GM12878 (cell line): ENCODE results near the gene AKAP13. TPM values are rescaled to one million over a fixed set of nuclear protein-coding genes. Genes with fewer than 3 reads are reported as not detected.

ENCODE experiments used
- BCL11A ChIP-seq: IDR thresholded peaks from 2 replicates; pipeline ENCODE4 v1.6.1; 2011; ENCODE audit warnings: low read depth, low read length
- HCFC1 ChIP-seq: fragments of 150-350 bp; IDR thresholded peaks from 2 replicates; pipeline ENCODE4 v1.6.1; 2014; ENCODE audit warnings: low read length
- HDGF ChIP-seq: fragments of 450-650 bp; IDR thresholded peaks from 2 replicates; pipeline ENCODE4 v1.6.1; 2016; ENCODE audit warnings: antibody characterized with exemption
- IRF4 ChIP-seq: IDR thresholded peaks from 2 replicates; pipeline ENCODE4 v1.6.1; 2011; ENCODE audit warnings: low read depth, low read length
- MTA3 ChIP-seq: IDR thresholded peaks from 2 replicates; pipeline ENCODE4 v1.6.1; 2012; ENCODE audit warnings: low read length, inconsistent platforms, borderline replicate concordance
- NFXL1 ChIP-seq: fragments of 450-650 bp; IDR thresholded peaks from 2 replicates; pipeline ENCODE4 v1.6.1; 2017; ENCODE audit warnings: antibody characterized with exemption, mild to moderate bottlenecking, borderline replicate concordance
- POU2F2 ChIP-seq: IDR thresholded peaks from 3 replicates; pipeline ENCODE4 v1.6.1; 2011; ENCODE audit warnings: low read depth, mild to moderate bottlenecking, low read length, borderline replicate concordance
- SMAD5 ChIP-seq: IDR thresholded peaks from 2 replicates; pipeline ENCODE4 v1.6.1; 2016; ENCODE audit warnings: antibody characterized with exemption, low read depth
- ZBED1 ChIP-seq: IDR thresholded peaks from 2 replicates; pipeline ENCODE4 v1.6.1; 2016; ENCODE audit warnings: borderline replicate concordance
- ZNF207 ChIP-seq: fragments of 450-650 bp; IDR thresholded peaks from 2 replicates; pipeline ENCODE4 v1.6.1; 2014; ENCODE audit warnings: antibody characterized with exemption, mild to moderate bottlenecking, borderline replicate concordance
- polyA plus RNA-seq, 11 experiments: library from polyadenylated mRNA; depleted of rRNA in 4 of 11; unstranded in 6 of 11; stranded (reverse) in 5 of 11; fragments of >200 nt; fragmentation: Nextera tagmentation in 4 of 11; fragmentation: Illumina TruSeq in 1 of 11; extraction: Ambion mirVana in 4 of 11; extraction: Trizol in 1 of 11; gene quantifications; 1 replicate in 1 of 11; 2 replicates in 10 of 11; pipeline versions ENCODE4 v1.2.1 to v1.2.3, GENCODE V29; 2011 to 2016; ENCODE audit warnings: inconsistent platforms in 2 of 11, missing spikeins in 2 of 11, low read depth in 1 of 11
- total RNA-seq, 4 experiments: library from RNA; depleted of rRNA in 3 of 4; stranded (reverse); fragments of >200 nt in 3 of 4; fragmentation: Illumina TruSeq in 1 of 4; extraction: Trizol in 1 of 4; gene quantifications; 2 replicates each; pipeline versions ENCODE4 v1.2.1 to v1.2.3, GENCODE V29; 2013 to 2021
- TF ChIP-seq, protein P1 (sequence below): fragments of 450-650 bp; IDR thresholded peaks from 2 replicates; pipeline ENCODE4 v1.6.1; 2017; ENCODE audit warnings: mild to moderate bottlenecking, low read depth, inconsistent platforms; ENCODE audit not compliant: poor library complexity, severe bottlenecking
- TF ChIP-seq, protein P2 (sequence below): fragments of 450-650 bp; IDR thresholded peaks from 2 replicates; pipeline ENCODE4 v1.6.1; 2017; ENCODE audit warnings: low read depth, mild to moderate bottlenecking, moderate library complexity
- TF ChIP-seq, protein P3 (sequence below): fragments of 450-650 bp; formaldehyde crosslinking; IDR thresholded peaks from 2 replicates; pipeline ENCODE4 v1.4.0; 2022; ENCODE audit warnings: mild to moderate bottlenecking, moderate library complexity
- TF ChIP-seq, protein P4 (sequence below): fragments of 450-650 bp; IDR thresholded peaks from 2 replicates; pipeline ENCODE4 v1.6.1; 2018; ENCODE audit warnings: mild to moderate bottlenecking, low read depth, moderate library complexity; ENCODE audit not compliant: partially characterized antibody
- TF ChIP-seq, protein P5 (sequence below): fragments of 450-650 bp; IDR thresholded peaks from 2 replicates; pipeline ENCODE4 v1.6.1; 2016; ENCODE audit warnings: mild to moderate bottlenecking, moderate library complexity, borderline replicate concordance

AKAP13 gene
- total and polyA plus RNA-seq, 10 of the 15 experiments (the other 5 are each of a cell fraction or from before 2014, with no cell fraction given), result 14.4 to 74.9 (median 55.1) TPM

DNA sequence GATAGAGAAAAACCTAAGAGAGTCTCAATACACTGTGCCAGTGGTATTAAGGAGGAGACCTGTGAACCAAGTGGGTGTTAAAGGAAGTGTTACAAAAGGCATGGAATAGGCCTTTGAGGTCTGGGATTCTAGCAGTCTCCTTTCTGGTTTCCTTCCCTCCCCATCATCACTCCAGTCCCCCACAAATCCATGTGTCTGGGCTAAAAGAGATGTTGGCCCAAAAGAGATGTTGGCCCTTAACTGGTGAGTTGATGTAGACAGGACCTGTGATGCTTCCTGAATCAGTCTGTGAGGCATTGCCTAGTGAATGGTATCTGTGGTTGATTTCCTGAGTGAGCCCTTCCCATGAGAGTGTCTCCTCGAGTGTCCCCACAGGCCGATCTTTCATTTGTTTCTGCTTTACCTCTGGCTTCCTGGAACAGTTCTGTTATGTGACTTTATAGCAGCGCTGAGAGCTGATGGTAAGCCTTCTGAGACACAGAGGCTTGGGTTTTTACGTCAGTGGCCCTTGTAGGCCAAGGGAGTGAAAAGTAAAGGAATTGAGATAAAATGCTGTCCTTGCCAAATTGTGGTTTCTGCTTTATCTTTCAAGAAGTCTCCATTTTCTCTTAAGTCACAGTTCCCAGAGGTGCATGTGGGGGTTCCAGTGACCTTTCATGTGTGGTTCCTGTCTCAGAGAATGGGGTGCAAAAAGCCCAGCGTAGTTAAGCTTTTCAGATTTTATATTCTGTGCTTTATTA is 326.5 kb downstream of the AKAP13 start (continued):
- TF ChIP-seq, protein P1, sequence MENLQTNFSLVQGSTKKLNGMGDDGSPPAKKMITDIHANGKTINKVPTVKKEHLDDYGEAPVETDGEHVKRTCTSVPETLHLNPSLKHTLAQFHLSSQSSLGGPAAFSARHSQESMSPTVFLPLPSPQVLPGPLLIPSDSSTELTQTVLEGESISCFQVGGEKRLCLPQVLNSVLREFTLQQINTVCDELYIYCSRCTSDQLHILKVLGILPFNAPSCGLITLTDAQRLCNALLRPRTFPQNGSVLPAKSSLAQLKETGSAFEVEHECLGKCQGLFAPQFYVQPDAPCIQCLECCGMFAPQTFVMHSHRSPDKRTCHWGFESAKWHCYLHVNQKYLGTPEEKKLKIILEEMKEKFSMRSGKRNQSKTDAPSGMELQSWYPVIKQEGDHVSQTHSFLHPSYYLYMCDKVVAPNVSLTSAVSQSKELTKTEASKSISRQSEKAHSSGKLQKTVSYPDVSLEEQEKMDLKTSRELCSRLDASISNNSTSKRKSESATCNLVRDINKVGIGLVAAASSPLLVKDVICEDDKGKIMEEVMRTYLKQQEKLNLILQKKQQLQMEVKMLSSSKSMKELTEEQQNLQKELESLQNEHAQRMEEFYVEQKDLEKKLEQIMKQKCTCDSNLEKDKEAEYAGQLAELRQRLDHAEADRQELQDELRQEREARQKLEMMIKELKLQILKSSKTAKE, result no peak
- TF ChIP-seq MTA3 (no peak), SMAD5 (no peak), POU2F2 (no peak), HCFC1 (no peak), IRF4 (no peak), ZBED1 (peak; percentile 82), ZNF207 (no peak), HDGF (no peak), BCL11A (no peak), NFXL1 (no peak)
- TF ChIP-seq, protein P2, sequence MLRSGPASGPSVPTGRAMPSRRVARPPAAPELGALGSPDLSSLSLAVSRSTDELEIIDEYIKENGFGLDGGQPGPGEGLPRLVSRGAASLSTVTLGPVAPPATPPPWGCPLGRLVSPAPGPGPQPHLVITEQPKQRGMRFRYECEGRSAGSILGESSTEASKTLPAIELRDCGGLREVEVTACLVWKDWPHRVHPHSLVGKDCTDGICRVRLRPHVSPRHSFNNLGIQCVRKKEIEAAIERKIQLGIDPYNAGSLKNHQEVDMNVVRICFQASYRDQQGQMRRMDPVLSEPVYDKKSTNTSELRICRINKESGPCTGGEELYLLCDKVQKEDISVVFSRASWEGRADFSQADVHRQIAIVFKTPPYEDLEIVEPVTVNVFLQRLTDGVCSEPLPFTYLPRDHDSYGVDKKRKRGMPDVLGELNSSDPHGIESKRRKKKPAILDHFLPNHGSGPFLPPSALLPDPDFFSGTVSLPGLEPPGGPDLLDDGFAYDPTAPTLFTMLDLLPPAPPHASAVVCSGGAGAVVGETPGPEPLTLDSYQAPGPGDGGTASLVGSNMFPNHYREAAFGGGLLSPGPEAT, result no peak
- TF ChIP-seq, protein P3, sequence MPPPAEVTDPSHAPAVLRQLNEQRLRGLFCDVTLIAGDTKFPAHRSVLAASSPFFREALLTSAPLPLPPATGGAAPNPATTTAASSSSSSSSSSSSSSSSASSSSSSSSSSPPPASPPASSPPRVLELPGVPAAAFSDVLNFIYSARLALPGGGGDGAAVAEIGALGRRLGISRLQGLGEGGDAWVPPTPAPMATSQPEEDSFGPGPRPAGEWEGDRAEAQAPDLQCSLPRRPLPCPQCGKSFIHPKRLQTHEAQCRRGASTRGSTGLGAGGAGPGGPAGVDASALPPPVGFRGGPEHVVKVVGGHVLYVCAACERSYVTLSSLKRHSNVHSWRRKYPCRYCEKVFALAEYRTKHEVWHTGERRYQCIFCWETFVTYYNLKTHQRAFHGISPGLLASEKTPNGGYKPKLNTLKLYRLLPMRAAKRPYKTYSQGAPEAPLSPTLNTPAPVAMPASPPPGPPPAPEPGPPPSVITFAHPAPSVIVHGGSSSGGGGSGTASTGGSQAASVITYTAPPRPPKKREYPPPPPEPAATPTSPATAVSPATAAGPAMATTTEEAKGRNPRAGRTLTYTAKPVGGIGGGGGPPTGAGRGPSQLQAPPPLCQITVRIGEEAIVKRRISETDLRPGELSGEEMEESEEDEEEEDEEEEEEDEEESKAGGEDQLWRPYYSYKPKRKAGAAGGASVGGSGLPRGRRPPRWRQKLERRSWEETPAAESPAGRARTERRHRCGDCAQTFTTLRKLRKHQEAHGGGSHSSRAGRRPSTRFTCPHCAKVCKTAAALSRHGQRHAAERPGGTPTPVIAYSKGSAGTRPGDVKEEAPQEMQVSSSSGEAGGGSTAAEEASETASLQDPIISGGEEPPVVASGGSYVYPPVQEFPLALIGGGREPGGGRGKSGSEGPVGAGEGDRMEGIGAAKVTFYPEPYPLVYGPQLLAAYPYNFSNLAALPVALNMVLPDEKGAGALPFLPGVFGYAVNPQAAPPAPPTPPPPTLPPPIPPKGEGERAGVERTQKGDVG, result no peak
- TF ChIP-seq, protein P4, sequence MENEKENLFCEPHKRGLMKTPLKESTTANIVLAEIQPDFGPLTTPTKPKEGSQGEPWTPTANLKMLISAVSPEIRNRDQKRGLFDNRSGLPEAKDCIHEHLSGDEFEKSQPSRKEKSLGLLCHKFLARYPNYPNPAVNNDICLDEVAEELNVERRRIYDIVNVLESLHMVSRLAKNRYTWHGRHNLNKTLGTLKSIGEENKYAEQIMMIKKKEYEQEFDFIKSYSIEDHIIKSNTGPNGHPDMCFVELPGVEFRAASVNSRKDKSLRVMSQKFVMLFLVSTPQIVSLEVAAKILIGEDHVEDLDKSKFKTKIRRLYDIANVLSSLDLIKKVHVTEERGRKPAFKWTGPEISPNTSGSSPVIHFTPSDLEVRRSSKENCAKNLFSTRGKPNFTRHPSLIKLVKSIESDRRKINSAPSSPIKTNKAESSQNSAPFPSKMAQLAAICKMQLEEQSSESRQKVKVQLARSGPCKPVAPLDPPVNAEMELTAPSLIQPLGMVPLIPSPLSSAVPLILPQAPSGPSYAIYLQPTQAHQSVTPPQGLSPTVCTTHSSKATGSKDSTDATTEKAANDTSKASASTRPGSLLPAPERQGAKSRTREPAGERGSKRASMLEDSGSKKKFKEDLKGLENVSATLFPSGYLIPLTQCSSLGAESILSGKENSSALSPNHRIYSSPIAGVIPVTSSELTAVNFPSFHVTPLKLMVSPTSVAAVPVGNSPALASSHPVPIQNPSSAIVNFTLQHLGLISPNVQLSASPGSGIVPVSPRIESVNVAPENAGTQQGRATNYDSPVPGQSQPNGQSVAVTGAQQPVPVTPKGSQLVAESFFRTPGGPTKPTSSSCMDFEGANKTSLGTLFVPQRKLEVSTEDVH, result no peak
- TF ChIP-seq, protein P5, sequence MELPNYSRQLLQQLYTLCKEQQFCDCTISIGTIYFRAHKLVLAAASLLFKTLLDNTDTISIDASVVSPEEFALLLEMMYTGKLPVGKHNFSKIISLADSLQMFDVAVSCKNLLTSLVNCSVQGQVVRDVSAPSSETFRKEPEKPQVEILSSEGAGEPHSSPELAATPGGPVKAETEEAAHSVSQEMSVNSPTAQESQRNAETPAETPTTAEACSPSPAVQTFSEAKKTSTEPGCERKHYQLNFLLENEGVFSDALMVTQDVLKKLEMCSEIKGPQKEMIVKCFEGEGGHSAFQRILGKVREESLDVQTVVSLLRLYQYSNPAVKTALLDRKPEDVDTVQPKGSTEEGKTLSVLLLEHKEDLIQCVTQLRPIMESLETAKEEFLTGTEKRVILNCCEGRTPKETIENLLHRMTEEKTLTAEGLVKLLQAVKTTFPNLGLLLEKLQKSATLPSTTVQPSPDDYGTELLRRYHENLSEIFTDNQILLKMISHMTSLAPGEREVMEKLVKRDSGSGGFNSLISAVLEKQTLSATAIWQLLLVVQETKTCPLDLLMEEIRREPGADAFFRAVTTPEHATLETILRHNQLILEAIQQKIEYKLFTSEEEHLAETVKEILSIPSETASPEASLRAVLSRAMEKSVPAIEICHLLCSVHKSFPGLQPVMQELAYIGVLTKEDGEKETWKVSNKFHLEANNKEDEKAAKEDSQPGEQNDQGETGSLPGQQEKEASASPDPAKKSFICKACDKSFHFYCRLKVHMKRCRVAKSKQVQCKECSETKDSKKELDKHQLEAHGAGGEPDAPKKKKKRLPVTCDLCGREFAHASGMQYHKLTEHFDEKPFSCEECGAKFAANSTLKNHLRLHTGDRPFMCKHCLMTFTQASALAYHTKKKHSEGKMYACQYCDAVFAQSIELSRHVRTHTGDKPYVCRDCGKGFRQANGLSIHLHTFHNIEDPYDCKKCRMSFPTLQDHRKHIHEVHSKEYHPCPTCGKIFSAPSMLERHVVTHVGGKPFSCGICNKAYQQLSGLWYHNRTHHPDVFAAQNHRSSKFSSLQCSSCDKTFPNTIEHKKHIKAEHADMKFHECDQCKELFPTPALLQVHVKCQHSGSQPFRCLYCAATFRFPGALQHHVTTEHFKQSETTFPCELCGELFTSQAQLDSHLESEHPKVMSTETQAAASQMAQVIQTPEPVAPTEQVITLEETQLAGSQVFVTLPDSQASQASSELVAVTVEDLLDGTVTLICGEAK, result no peak
